Right renal pelvis (tissue), 4 donors: Measurements from ENCODE around the gene OR2T5. TPM values are rescaled to one million over a fixed set of nuclear protein-coding genes. Genes with fewer than 3 reads are reported as not detected.
"Not testable (repeated sequence)": the region's sequence is repeated elsewhere in the genome, so short reads cannot be mapped to it uniquely, and the experiment has no call there.

Source experiments
- DNase-seq, 4 donors: peaks; one replicate each; pipeline ENCODE4 v3.0.0-alpha.2; 2013; ENCODE audit warnings: low read depth in 4 of 4, low spot score in 3 of 4, missing footprints in 1 of 4
- polyA plus RNA-seq, 4 donors: library from polyadenylated mRNA; unstranded; fragments of 120-200 nt; gene quantifications; one replicate each; pipeline ENCODE4 v1.2.1, GENCODE V29; 2013; ENCODE audit not compliant: insufficient read length in 4 of 4

The OR2T5 gene
- polyA plus RNA-seq, 4 donors: 0.03 TPM; not detected in 3

DNA sequence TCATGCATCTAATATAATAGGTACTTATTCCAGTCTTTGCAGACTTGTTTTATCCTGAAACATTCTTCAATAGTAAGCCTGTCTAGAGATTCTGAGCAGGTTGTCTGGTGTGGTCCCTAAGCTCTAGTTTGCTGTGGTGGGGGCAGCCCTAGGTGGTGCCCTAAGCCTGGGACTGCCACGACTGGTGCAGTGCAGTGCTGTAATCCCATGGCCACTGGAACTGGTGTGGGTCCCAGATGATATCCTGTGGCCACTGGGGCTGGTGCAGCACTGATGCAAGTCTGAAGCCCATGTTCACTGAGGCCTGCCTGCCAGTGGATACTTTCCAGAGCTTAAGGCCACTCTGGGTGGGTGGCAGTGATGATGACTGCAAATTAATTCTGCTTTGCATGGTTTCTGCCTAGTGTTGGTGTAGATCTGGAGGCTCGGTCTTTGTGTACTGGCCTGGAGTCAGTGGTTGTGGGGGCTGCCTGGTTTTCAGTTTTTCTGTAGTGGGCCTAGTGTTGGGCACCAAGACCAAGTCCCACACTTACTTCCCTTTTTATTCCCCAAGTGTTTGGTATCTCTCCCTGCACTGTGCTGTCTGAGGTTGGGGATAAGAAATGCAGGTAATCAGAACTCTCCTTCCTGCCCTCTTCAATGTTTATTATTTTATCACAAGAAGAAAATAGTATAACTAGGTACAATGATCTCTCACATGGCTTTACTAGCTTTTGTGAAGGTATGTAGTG is 12.1 kb downstream of the OR2T5 start:
- not testable (repeated sequence) for DNase-seq

DNA sequence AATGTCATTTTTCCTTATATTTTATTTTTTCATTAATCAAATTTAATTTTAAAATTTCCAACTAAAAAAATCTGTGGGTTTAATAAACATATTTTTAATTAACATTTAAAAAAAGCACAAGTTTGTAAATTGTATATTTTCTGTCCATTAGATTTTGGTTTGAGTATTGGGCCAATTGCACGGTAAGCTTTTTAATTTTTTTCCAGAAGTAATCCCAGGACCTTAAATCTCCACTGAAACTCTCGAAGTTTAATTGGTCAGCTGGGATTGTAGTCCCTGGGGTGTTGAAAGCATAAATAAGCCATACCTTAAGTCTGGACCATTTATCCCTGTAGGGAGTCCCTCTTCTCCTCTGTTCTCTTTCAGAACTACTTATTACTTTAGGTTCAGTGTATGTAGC is 19.4 kb downstream of the OR2T5 start, which contains the start of gene OR2G6:
OR2G6 (plus strand) TSS at position 301 of the 400 bp plus-strand sequence. CDS start 13,574 bp downstream, outside the sequence.
- DNase-seq: not testable (repeated sequence)

DNA sequence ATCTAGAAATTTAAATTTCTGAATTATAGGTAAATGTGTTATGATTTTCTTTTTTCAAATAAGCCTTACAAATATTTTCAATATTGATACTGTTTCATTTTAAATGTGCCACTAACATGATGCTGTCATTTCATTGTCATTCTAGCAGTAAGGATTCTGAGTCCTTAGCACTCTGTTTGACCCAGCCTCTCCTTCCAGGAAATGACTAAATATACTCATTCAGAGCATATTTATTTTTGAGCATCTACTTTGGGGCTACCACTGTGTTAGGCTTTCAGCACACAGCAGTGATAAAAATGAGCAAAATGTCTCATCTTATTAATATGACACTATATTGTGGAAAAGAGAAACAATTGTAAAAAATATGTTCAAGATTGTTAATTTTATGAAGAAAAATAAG is 21.8 kb downstream of the OR2T5 start:
- not testable (repeated sequence) for DNase-seq

DNA sequence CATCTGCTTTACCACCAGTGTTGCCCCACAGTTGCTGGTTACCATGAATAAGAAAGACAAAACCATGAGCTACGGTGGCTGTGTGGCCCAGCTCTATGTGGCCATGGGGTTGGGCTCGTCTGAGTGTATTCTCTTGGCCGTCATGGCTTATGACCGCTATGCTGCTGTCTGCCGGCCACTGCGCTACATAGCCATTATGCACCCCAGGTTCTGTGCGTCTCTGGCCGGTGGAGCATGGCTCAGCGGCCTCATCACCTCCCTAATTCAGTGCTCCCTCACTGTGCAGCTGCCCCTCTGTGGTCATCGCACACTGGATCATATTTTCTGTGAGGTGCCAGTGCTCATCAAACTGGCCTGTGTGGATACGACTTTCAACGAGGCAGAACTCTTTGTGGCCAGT is 33.5 kb downstream of the OR2T5 start:
- DNase-seq: no peak

DNA sequence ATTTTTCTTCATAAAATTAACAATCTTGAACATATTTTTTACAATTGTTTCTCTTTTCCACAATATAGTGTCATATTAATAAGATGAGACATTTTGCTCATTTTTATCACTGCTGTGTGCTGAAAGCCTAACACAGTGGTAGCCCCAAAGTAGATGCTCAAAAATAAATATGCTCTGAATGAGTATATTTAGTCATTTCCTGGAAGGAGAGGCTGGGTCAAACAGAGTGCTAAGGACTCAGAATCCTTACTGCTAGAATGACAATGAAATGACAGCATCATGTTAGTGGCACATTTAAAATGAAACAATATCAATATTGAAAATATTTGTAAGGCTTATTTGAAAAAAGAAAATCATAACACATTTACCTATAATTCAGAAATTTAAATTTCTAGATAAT is 49.1 kb downstream of the OR2T5 start:
- not testable (repeated sequence) for DNase-seq

Other genes with a start within 250 kb of the OR2T5 start
- not detected for gene OR2T33, start 210.6 kb upstream of the OR2T5 start, polyA plus RNA-seq
- gene OR2T12, start 185.2 kb upstream of the OR2T5 start, polyA plus RNA-seq: under 1 TPM in 2 of 4 donors, not detected in 2; 0.01 to 0.04 TPM
- gene OR2M7, start 164.0 kb upstream of the OR2T5 start, polyA plus RNA-seq: not detected
- gene OR14C36, start 139.8 kb upstream of the OR2T5 start, polyA plus RNA-seq: not detected
- gene OR2T4, start 126.9 kb upstream of the OR2T5 start, polyA plus RNA-seq: not detected
- gene OR2T6, start 112.8 kb upstream of the OR2T5 start, polyA plus RNA-seq: under 1 TPM; 0.05 to 0.34 (median 0.10) TPM
- gene OR2T1, start 85.5 kb upstream of the OR2T5 start, polyA plus RNA-seq: not detected
- gene OR2T2, start 43.0 kb upstream of the OR2T5 start, polyA plus RNA-seq: under 1 TPM in 1 of 4 donors, not detected in 3; 0.01 TPM
- gene OR2T3, start 15.2 kb upstream of the OR2T5 start, polyA plus RNA-seq: not detected
- gene OR2G6, start 19.5 kb downstream of the OR2T5 start, polyA plus RNA-seq: under 1 TPM in 2 of 4 donors, not detected in 2; 0.03 TPM
- not detected for gene OR2T29, start 74.2 kb downstream of the OR2T5 start, polyA plus RNA-seq
- gene OR2T34, start 86.2 kb downstream of the OR2T5 start, polyA plus RNA-seq: not detected
- gene OR2T10, start 109.1 kb downstream of the OR2T5 start, polyA plus RNA-seq: under 1 TPM; 0.10 to 0.26 (median 0.18) TPM
- gene OR2T11, start 146.5 kb downstream of the OR2T5 start, polyA plus RNA-seq: not detected
- gene OR2T35, start 156.7 kb downstream of the OR2T5 start, polyA plus RNA-seq: not detected
- not detected for gene OR2T27, start 166.9 kb downstream of the OR2T5 start, polyA plus RNA-seq
- gene OR14I1, start 214.2 kb downstream of the OR2T5 start, polyA plus RNA-seq: not detected